Mesendoderm (in vitro differentiated cells): ENCODE results near the gene CD96.
A peak's percentile ranks its signal among the peaks of the same experiment; 100 is the strongest.

Experiments used
- DNase-seq: peaks from one replicate; pipeline ENCODE4 v3.0.0; 2013
- H2AK5ac ChIP-seq: 2 replicates; pipeline ENCODE4 v1.6.1; 2013; ENCODE audit warnings: low read length, inconsistent platforms
- H2BK120ac ChIP-seq: 2 replicates; pipeline ENCODE4 v1.6.1; 2013; ENCODE audit warnings: low read depth, mild to moderate bottlenecking, low read length, moderate library complexity, mixed read lengths
- H2BK15ac ChIP-seq: replicated peaks from 2 replicates; pipeline ENCODE4 v1.6.1; 2013; ENCODE audit warnings: low read depth, mild to moderate bottlenecking, moderate library complexity
- H2BK5ac ChIP-seq: 2 replicates; pipeline ENCODE4 v1.6.1; 2013; ENCODE audit warnings: low read length, inconsistent platforms
- H3K18ac ChIP-seq: 2 replicates; pipeline ENCODE4 v1.6.1; 2013; ENCODE audit warnings: mild to moderate bottlenecking, low read length, mixed read lengths
- H3K23ac ChIP-seq: one replicate; pipeline ENCODE4 v1.6.1; 2013; ENCODE audit warnings: low read length
- H3K27ac ChIP-seq: 2 replicates; pipeline ENCODE4 v1.5.1; 2013; ENCODE audit warnings: low read depth, mild to moderate bottlenecking, inconsistent platforms, low read length, moderate library complexity
- H3K27me3 ChIP-seq: 2 replicates; pipeline ENCODE4 v1.6.1; 2013; ENCODE audit warnings: low read length, control low read depth, mild to moderate bottlenecking, inconsistent platforms; ENCODE audit not compliant: insufficient read depth, poor library complexity
- H3K36me3 ChIP-seq: 2 replicates; pipeline ENCODE4 v1.6.1; 2013; ENCODE audit warnings: low read length, inconsistent platforms; ENCODE audit not compliant: control insufficient read depth, insufficient read depth
- H3K4ac ChIP-seq: one replicate; pipeline ENCODE4 v1.6.1; 2013; ENCODE audit warnings: low read depth, mild to moderate bottlenecking, low read length, moderate library complexity
- H3K4me1 ChIP-seq: 2 replicates; pipeline ENCODE4 v1.6.1; 2013; ENCODE audit warnings: low read depth, low read length, inconsistent platforms; ENCODE audit not compliant: control insufficient read depth
- H3K4me2 ChIP-seq: 2 replicates; pipeline ENCODE4 v1.6.1; 2013; ENCODE audit warnings: low read length
- H3K4me3 ChIP-seq: 2 replicates; pipeline ENCODE4 v1.5.1; 2013; ENCODE audit warnings: mild to moderate bottlenecking, low read length
- H3K56ac ChIP-seq: one replicate; pipeline ENCODE4 v1.6.1; 2013; ENCODE audit warnings: low read length
- H3K79me1 ChIP-seq: 2 replicates; pipeline ENCODE4 v1.6.1; 2013; ENCODE audit warnings: low read length, inconsistent platforms
- H3K79me2 ChIP-seq: 2 replicates; pipeline ENCODE4 v1.6.1; 2013; ENCODE audit warnings: mild to moderate bottlenecking, low read length; ENCODE audit not compliant: control insufficient read depth, insufficient read depth
- H3K9ac ChIP-seq: 2 replicates; pipeline ENCODE4 v1.6.1; 2013; ENCODE audit warnings: low read length, inconsistent platforms
- H4K5ac ChIP-seq: one replicate; pipeline ENCODE4 v1.6.1; 2013; ENCODE audit warnings: low read length
- H4K8ac ChIP-seq: one replicate; pipeline ENCODE4 v1.6.1; 2013; ENCODE audit warnings: low read depth, mild to moderate bottlenecking, control low read depth, low read length, moderate library complexity
- WGBS: extraction: QIAGEN DNeasy Blood & Tissue Kit; methylation state at CpG from one replicate; pipeline ENCODE4 v1.1.7; 2013; ENCODE audit warnings: low lambda C conversion rate, missing lambda C conversion rate; ENCODE audit not compliant: insufficient coverage; ENCODE audit errors: extremely low coverage; 5-methylcytosine and 5-hydroxymethylcytosine counted together

The CD96 gene

GRCh38 chr3:111584744-111585143 is 42.7 kb downstream of the CD96 start:
- DNase-seq: no peak
- Histone ChIP-seq H3K56ac (no peak overlapping the region), H3K18ac (no peak overlapping the region), H3K27ac (no peak overlapping the region), H2BK15ac (no peak overlapping the region), H3K4me2 (no peak overlapping the region), H3K36me3 (no peaks in the 10 kb centered on the region), H3K9ac (no peak overlapping the region), H4K5ac (no peak overlapping the region), H4K8ac (no peak overlapping the region), H2BK5ac (no peak overlapping the region), H3K4me3 (no peak overlapping the region), H3K4me1 (no peaks in the 10 kb centered on the region), H3K27me3 (no peaks in the 10 kb centered on the region), H2BK120ac (no peak overlapping the region), H3K79me1 (no peaks in the 10 kb centered on the region), H3K23ac (no peak overlapping the region), H3K79me2 (no peaks in the 10 kb centered on the region), H3K4ac (no peak overlapping the region), H2AK5ac (no peak overlapping the region)
- no CpG with 5 or more reads among the region's 1 CpG for WGBS

- H2BK15ac ChIP-seq: no peak overlapping the region
- H4K5ac ChIP-seq: no peak overlapping the region
- no peak overlapping the region for H2BK120ac ChIP-seq
- no peak overlapping the region for H3K18ac ChIP-seq
- H3K79me1 ChIP-seq: no peaks in the 10 kb centered on the region
- H3K4me1 ChIP-seq: no peaks in the 10 kb centered on the region
- no peaks in the 10 kb centered on the region for H3K36me3 ChIP-seq
- no peak overlapping the region for H3K4me3 ChIP-seq
- H2BK5ac ChIP-seq: no peak overlapping the region
- no peak overlapping the region for H3K4ac ChIP-seq
- no peak overlapping the region for H2AK5ac ChIP-seq
- no peak overlapping the region for H4K8ac ChIP-seq
- no peaks in the 10 kb centered on the region for H3K27me3 ChIP-seq
- H3K23ac ChIP-seq: no peak overlapping the region
- no peaks in the 10 kb centered on the region for H3K79me2 ChIP-seq
- WGBS: no CpG with 5 or more reads among the region's 1 CpG
- H3K4me2 ChIP-seq: no peak overlapping the region
- H3K27ac ChIP-seq: no peak overlapping the region
- no peak for DNase-seq
- H3K56ac ChIP-seq: no peak overlapping the region
- no peak overlapping the region for H3K9ac ChIP-seq
Observed at GRCh38 chr3:111585217-111585616, 43.2 kb downstream of the CD96 start.

GRCh38 chr3:111588527-111588926 is 46.5 kb downstream of the CD96 start:
- Histone ChIP-seq H3K79me1 (no peaks in the 10 kb centered on the region), H3K23ac (no peak overlapping the region), H3K56ac (no peak overlapping the region), H3K36me3 (no peaks in the 10 kb centered on the region), H3K27me3 (no peaks in the 10 kb centered on the region), H3K4me2 (no peak overlapping the region), H2AK5ac (no peak overlapping the region), H3K4me1 (no peaks in the 10 kb centered on the region), H2BK5ac (no peak overlapping the region), H2BK120ac (no peak overlapping the region), H3K4me3 (no peak overlapping the region), H3K27ac (no peak overlapping the region), H4K8ac (no peak overlapping the region), H3K9ac (no peak overlapping the region), H3K4ac (no peak overlapping the region), H2BK15ac (no peak overlapping the region), H3K18ac (no peak overlapping the region), H3K79me2 (no peaks in the 10 kb centered on the region), H4K5ac (no peak overlapping the region)
- DNase-seq: no peak

GRCh38 chr3:111589303-111590142 is 47.5 kb downstream of the CD96 start:
- no peak overlapping the region for H2BK5ac ChIP-seq
- no peak overlapping the region for H3K4ac ChIP-seq
- no peaks in the 10 kb centered on the region for H3K27me3 ChIP-seq
- no peak overlapping the region for H3K4me2 ChIP-seq
- no CpG with 5 or more reads among the region's 2 CpGs for WGBS
- no peak overlapping the region for H4K8ac ChIP-seq
- no peak overlapping the region for H3K9ac ChIP-seq
- H2BK15ac ChIP-seq: no peak overlapping the region
- no peaks in the 10 kb centered on the region for H3K79me2 ChIP-seq
- no peak overlapping the region for H3K27ac ChIP-seq
- no peak overlapping the region for H2AK5ac ChIP-seq
- H3K79me1 ChIP-seq: no peaks in the 10 kb centered on the region
- H3K18ac ChIP-seq: no peak overlapping the region
- no peaks in the 10 kb centered on the region for H3K36me3 ChIP-seq
- DNase-seq: no peak
- no peak overlapping the region for H3K4me3 ChIP-seq
- H2BK120ac ChIP-seq: no peak overlapping the region
- H4K5ac ChIP-seq: no peak overlapping the region
- no peak overlapping the region for H3K23ac ChIP-seq
- H3K56ac ChIP-seq: no peak overlapping the region
- H3K4me1 ChIP-seq: no peaks in the 10 kb centered on the region

GRCh38 chr3:111590143-111590491 is 48.1 kb downstream of the CD96 start:
- Histone ChIP-seq H2BK120ac (no peak overlapping the region), H3K79me2 (no peaks in the 10 kb centered on the region), H3K4me3 (no peak overlapping the region), H3K18ac (no peak overlapping the region), H3K4me2 (no peak overlapping the region), H3K56ac (no peak overlapping the region), H2BK15ac (no peak overlapping the region), H3K79me1 (no peaks in the 10 kb centered on the region), H4K8ac (no peak overlapping the region), H3K9ac (no peak overlapping the region), H2AK5ac (no peak overlapping the region), H3K36me3 (no peaks in the 10 kb centered on the region), H3K4me1 (no peaks in the 10 kb centered on the region), H2BK5ac (no peak overlapping the region), H3K4ac (no peak overlapping the region), H4K5ac (no peak overlapping the region), H3K27ac (no peak overlapping the region), H3K27me3 (no peaks in the 10 kb centered on the region), H3K23ac (no peak overlapping the region)
- DNase-seq: peak; percentile 49
- no CpG with 5 or more reads among the region's 1 CpG for WGBS

GRCh38 chr3:111591555-111591954 is 49.6 kb downstream of the CD96 start:
- Histone ChIP-seq H3K18ac (no peak overlapping the region), H3K4me2 (no peak overlapping the region), H3K4me1 (no peaks in the 10 kb centered on the region), H3K79me1 (no peaks in the 10 kb centered on the region), H4K8ac (no peak overlapping the region), H2BK15ac (no peak overlapping the region), H3K79me2 (no peaks in the 10 kb centered on the region), H2BK120ac (no peak overlapping the region), H3K27me3 (no peaks in the 10 kb centered on the region), H3K4me3 (no peak overlapping the region), H2BK5ac (no peak overlapping the region), H3K56ac (no peak overlapping the region), H3K4ac (no peak overlapping the region), H2AK5ac (no peak overlapping the region), H3K23ac (no peak overlapping the region), H3K9ac (no peak overlapping the region), H4K5ac (no peak overlapping the region), H3K36me3 (no peaks in the 10 kb centered on the region), H3K27ac (no peak overlapping the region)
- WGBS: no CpG with 5 or more reads among the region's 3 CpGs
- DNase-seq: no peak
